IMR-90 (cell line): ENCODE measurements around the gene UBL4B. TPM values are rescaled to one million over a fixed set of nuclear protein-coding genes. Genes with fewer than 3 reads are reported as not detected.

Experiments
- ATAC-seq: fragments of 200-7000 bp; cut with Tn5 transposase; 2 replicates; pipeline ENCODE4 v1.9.1; 2020; ENCODE audit warnings: low read depth, mild to moderate bottlenecking, moderate library complexity
- BruUV-seq: library from RNA; stranded (reverse); fragments of 400-500 nt; replicated peaks from 2 replicates; lab custom pipeline; 2021; lab: Mats Ljungman, UMichigan
- CTCF ChIA-PET: fragments of 300-600 bp; formaldehyde crosslinking; extraction: SDS; loops from one replicate; lab custom pipeline; 2021; ENCODE audit warnings: antibody characterized with exemption; lab: Yijun Ruan, JAX
- POLR2A ChIA-PET: fragments of 300-600 bp; sonication (Branson Sonifier 250); formaldehyde crosslinking; loops from one replicate; lab custom pipeline; 2022; ENCODE audit warnings: antibody characterized with exemption; ENCODE audit not compliant: unreplicated experiment; lab: Charles Lee
- DNase-seq: peaks from one replicate; pipeline ENCODE4 v3.0.0; 2013
- H2AFZ ChIP-seq: replicated peaks from 2 replicates; pipeline ENCODE3; 2013; ENCODE audit warnings: low read length, mild to moderate bottlenecking; ENCODE audit not compliant: poor library complexity
- H2AK5ac ChIP-seq: 2 replicates; pipeline ENCODE4 v1.6.1; 2013; ENCODE audit warnings: low read depth, low read length, inconsistent platforms
- H2AK9ac ChIP-seq: replicated peaks from 2 replicates; pipeline ENCODE3; 2013; ENCODE audit warnings: mild to moderate bottlenecking, low read depth, low read length, moderate library complexity; ENCODE audit not compliant: poor library complexity
- H2BK120ac ChIP-seq: 2 replicates; pipeline ENCODE4 v1.6.1; 2013; ENCODE audit warnings: low read depth, low read length, inconsistent platforms
- H2BK15ac ChIP-seq: 3 replicates; pipeline ENCODE4 v1.6.1; 2013; ENCODE audit warnings: low read depth, low read length, inconsistent platforms
- H2BK20ac ChIP-seq: 2 replicates; pipeline ENCODE4 v1.6.1; 2013; ENCODE audit warnings: low read depth, mild to moderate bottlenecking, inconsistent platforms, low read length, moderate library complexity
- H2BK5ac ChIP-seq: 2 replicates; pipeline ENCODE4 v1.6.1; 2013; ENCODE audit warnings: mild to moderate bottlenecking, low read depth, low read length, inconsistent platforms; ENCODE audit not compliant: poor library complexity, severe bottlenecking
- H3K14ac ChIP-seq: replicated peaks from 2 replicates; pipeline ENCODE4 v1.6.1; 2013; ENCODE audit warnings: low read depth, low read length, inconsistent platforms
- H3K18ac ChIP-seq: 2 replicates; pipeline ENCODE4 v1.6.1; 2013; ENCODE audit warnings: low read depth, low read length, control low read depth
- H3K23ac ChIP-seq: 2 replicates; pipeline ENCODE4 v1.6.1; 2013; ENCODE audit warnings: low read depth, low read length, inconsistent platforms
- H3K27ac ChIP-seq: 2 replicates; pipeline ENCODE4 v1.5.1; 2013; ENCODE audit warnings: mild to moderate bottlenecking, control low read depth, low read length; ENCODE audit not compliant: insufficient read depth
- H3K27me3 ChIP-seq: 2 replicates; pipeline ENCODE4 v1.6.1; 2013; ENCODE audit warnings: low read length; ENCODE audit not compliant: control insufficient read depth, insufficient read depth
- H3K36me3 ChIP-seq: 2 replicates; pipeline ENCODE4 v1.6.1; 2013; ENCODE audit warnings: low read length, mixed read lengths; ENCODE audit not compliant: control insufficient read depth, insufficient read depth
- H3K4ac ChIP-seq: 2 replicates; pipeline ENCODE4 v1.6.1; 2013; ENCODE audit warnings: low read depth, low read length, inconsistent platforms
- H3K4me1 ChIP-seq: 2 replicates; pipeline ENCODE4 v1.6.1; 2013; ENCODE audit warnings: low read length, mixed read lengths; ENCODE audit not compliant: control insufficient read depth, insufficient read depth
- H3K4me2 ChIP-seq: 2 replicates; pipeline ENCODE4 v1.6.1; 2013; ENCODE audit warnings: low read depth, mild to moderate bottlenecking, control low read depth, low read length, moderate library complexity
- H3K4me3 ChIP-seq: 2 replicates; pipeline ENCODE4 v1.5.1; 2013; ENCODE audit warnings: low read depth, mild to moderate bottlenecking, control low read depth, low read length, moderate library complexity; ENCODE audit not compliant: insufficient read depth
- H3K56ac ChIP-seq: 2 replicates; pipeline ENCODE4 v1.6.1; 2013; ENCODE audit warnings: low read length, inconsistent platforms; ENCODE audit not compliant: insufficient read depth; ENCODE audit errors: extremely low read depth
- H3K79me1 ChIP-seq, 2 experiments: 2 replicates each; pipeline ENCODE4 v1.6.1; 2013; ENCODE audit warnings: low read length in 2 of 2, inconsistent platforms in 1 of 2, low read depth in 1 of 2
- H3K9ac ChIP-seq: 2 replicates; pipeline ENCODE4 v1.6.1; 2013; ENCODE audit warnings: low read depth, low read length, control low read depth
- H3K9me1 ChIP-seq: 2 replicates; pipeline ENCODE4 v1.6.1; 2013; ENCODE audit warnings: low read length, inconsistent platforms; ENCODE audit not compliant: insufficient read depth
- H3K9me3 ChIP-seq: 2 replicates; pipeline ENCODE4 v1.6.1; 2013; ENCODE audit warnings: low read length; ENCODE audit not compliant: control insufficient read depth, insufficient read depth
- H4K20me1 ChIP-seq: 2 replicates; pipeline ENCODE4 v1.6.1; 2013; ENCODE audit warnings: low read length, inconsistent platforms; ENCODE audit not compliant: insufficient read depth
- H4K5ac ChIP-seq: 2 replicates; pipeline ENCODE4 v1.6.1; 2013; ENCODE audit warnings: mild to moderate bottlenecking, low read depth, low read length, control low read depth
- H4K8ac ChIP-seq, 2 experiments: 2 replicates each; pipeline ENCODE4 v1.6.1; 2013; ENCODE audit warnings: low read depth in 2 of 2, low read length in 2 of 2, control low read depth in 1 of 2, inconsistent platforms in 1 of 2
- H4K91ac ChIP-seq: 2 replicates; pipeline ENCODE4 v1.6.1; 2013; ENCODE audit warnings: low read depth, low read length, inconsistent platforms; ENCODE audit not compliant: insufficient read depth
- CHD1 ChIP-seq: IDR thresholded peaks from 2 replicates; pipeline ENCODE4 v1.6.1; 2012; ENCODE audit warnings: low read depth, low read length, improper control_type of control experiment
- CTCF ChIP-seq: conservative IDR thresholded peaks from 2 replicates; pipeline ENCODE4 v1.5.1; 2012; ENCODE audit warnings: mild to moderate bottlenecking, low read depth, low read length, improper control_type of control experiment
- ELK1 ChIP-seq: fragments of 150-350 bp; IDR thresholded peaks from 2 replicates; pipeline ENCODE4 v1.6.1; 2016; ENCODE audit warnings: low read depth, mild to moderate bottlenecking, low read length, moderate library complexity, borderline replicate concordance
- MAFK ChIP-seq: IDR thresholded peaks from 2 replicates; pipeline ENCODE4 v1.6.1; 2012; ENCODE audit warnings: low read depth, low read length, improper control_type of control experiment
- MXI1 ChIP-seq: IDR thresholded peaks from 2 replicates; pipeline ENCODE4 v1.6.1; 2012; ENCODE audit warnings: low read depth, mild to moderate bottlenecking, low read length, moderate library complexity, borderline replicate concordance
- RAD21 ChIP-seq: IDR thresholded peaks from 2 replicates; pipeline ENCODE4 v1.6.1; 2012; ENCODE audit warnings: low read length, improper control_type of control experiment
- RFX5 ChIP-seq: IDR thresholded peaks from 2 replicates; pipeline ENCODE4 v1.8.0; 2012; ENCODE audit warnings: low read depth, mild to moderate bottlenecking, low read length, moderate library complexity
- SMC3 ChIP-seq: fragments of 150-350 bp; IDR thresholded peaks from 2 replicates; pipeline ENCODE4 v1.6.1; 2016; ENCODE audit warnings: low read depth, mild to moderate bottlenecking, antibody characterized with exemption, low read length, moderate library complexity
- WGBS, 2 experiments: methylation state at CpG; one replicate each; pipeline versions ENCODE4 v1.1.5 to v1.1.7; 2013; ENCODE audit warnings: missing lambda C conversion rate in 2 of 2; ENCODE audit not compliant: insufficient read length in 1 of 2; ENCODE audit errors: extremely low coverage in 2 of 2; 5-methylcytosine and 5-hydroxymethylcytosine counted together
- dilution Hi-C: fragments of 300-500 bp; cut with HindIII; formaldehyde crosslinking; loops from one replicate; pipeline ENCODE4 v1.14.3; 2018; ENCODE audit warnings: low sequenced_read_pairs; ENCODE audit not compliant: unreplicated experiment
- in situ Hi-C: fragments of 300-500 bp; cut with MboI; formaldehyde crosslinking; loops from 3 replicates; pipeline ENCODE4 v1.14.3; 2019; ENCODE audit warnings: low sequenced_read_pairs, inconsistent platforms, mixed read lengths
- intact Hi-C: fragments of 100-400 bp; cut with micrococcal nuclease; formaldehyde crosslinking; loops from 2 replicates; pipeline ENCODE4 v1.10.0; 2022
- polyA plus RNA-seq, 3 experiments: library from polyadenylated mRNA; depleted of rRNA; stranded (reverse); fragments of >200 nt; gene quantifications; 2 replicates each; pipeline ENCODE4 v1.2.3, GENCODE V29; 2012; ENCODE audit warnings: low replicate concordance in 1 of 3
- total RNA-seq: library from RNA; depleted of rRNA; stranded (reverse); fragments of >200 nt; gene quantifications from 2 replicates; pipeline ENCODE4 v1.2.3, GENCODE V29; 2012

Gene UBL4B
- total and polyA plus RNA-seq, 2 of the 4 experiments (the other 2 are of a cell fraction): not detected

GRCh38 chr1:110076789-110077500 is 35.3 kb upstream of the UBL4B start:
- dilution Hi-C loops: no loop called here
- H3K27ac ChIP-seq: no peak overlapping the region
- TF ChIP-seq ELK1: no peak
- TF ChIP-seq CHD1: no peak
- no peak for TF ChIP-seq RAD21
- TF ChIP-seq MXI1: no peak
- no peak for TF ChIP-seq MAFK
- no peak for TF ChIP-seq SMC3
- no peak for TF ChIP-seq CTCF
- TF ChIP-seq RFX5: no peak
- in situ Hi-C loops: no loop called here
- ATAC-seq (no peak), DNase-seq (no peak)
- no peaks in the 10 kb centered on the region for H3K79me1 ChIP-seq
- H2AK5ac ChIP-seq: no peak overlapping the region
- no peak overlapping the region for H2BK20ac ChIP-seq
- BruUV-seq: no TSS peak
- H3K9me1 ChIP-seq: no peaks in the 10 kb centered on the region
- ChIA-PET POLR2A (no interaction called here), CTCF (interaction anchor here (1.1 to 1.5 kb wide), 2 partner anchors 17 to 22 kb away, joined by 3 to 4 read pairs; no protein-coding TSS in a partner anchor)
- H2BK5ac ChIP-seq: no peak overlapping the region
- no peak overlapping the region for H3K14ac ChIP-seq
- H4K91ac ChIP-seq: no peak overlapping the region
- no peak overlapping the region for H3K4me3 ChIP-seq
- no peak overlapping the region for H3K56ac ChIP-seq
- H2BK15ac ChIP-seq: no peak overlapping the region
- no peaks in the 10 kb centered on the region for H4K20me1 ChIP-seq
- no peaks in the 10 kb centered on the region for H3K4me1 ChIP-seq
- no peaks in the 10 kb centered on the region for H3K36me3 ChIP-seq
- H3K9ac ChIP-seq: no peak overlapping the region
- no CpG with 5 or more reads among the region's 3 CpGs for WGBS, 2 experiments
- no peak overlapping the region for H3K4me2 ChIP-seq
- no peak overlapping the region for H2AFZ ChIP-seq
- intact Hi-C loops: no loop called here
- peaks cover 81% of the 10 kb centered on the region for H3K27me3 ChIP-seq
- H4K8ac ChIP-seq: no peak overlapping the region
- H4K5ac ChIP-seq: no peak overlapping the region
- H3K18ac ChIP-seq: no peak overlapping the region
- no peak overlapping the region for H2AK9ac ChIP-seq
- H3K4ac ChIP-seq: no peak overlapping the region
- no peaks in the 10 kb centered on the region; the same call in 1 of the 2 replicates for H3K9me3 ChIP-seq
- no peak overlapping the region for H3K23ac ChIP-seq
- no peak overlapping the region for H2BK120ac ChIP-seq
